K562 (cell line): ENCODE data around the gene ACER1. TPM values are rescaled to one million over a fixed set of nuclear protein-coding genes. Genes with fewer than 3 reads are reported as not detected.

ENCODE experiments used
- ATAC-seq: fragments of 200-7000 bp; cut with Tn5 transposase; 3 replicates; pipeline ENCODE4 v1.9.1; 2020; ENCODE audit warnings: moderate library complexity
- BruUV-seq: library from RNA; stranded (reverse); fragments of 400-500 nt; replicated peaks from 2 replicates; lab custom pipeline; 2021; lab: Mats Ljungman, UMichigan
- CTCF ChIA-PET: fragments of 300-600 bp; formaldehyde crosslinking; extraction: SDS; loops from one replicate; lab custom pipeline; 2021; ENCODE audit warnings: low intra/inter-chr PET ratio; lab: Yijun Ruan, JAX
- POLR2A ChIA-PET: fragments of 300-600, 350-650 bp; sonication (Branson Sonifier 250); formaldehyde crosslinking; extraction: SDS; loops from one replicate; lab custom pipeline; 2021; ENCODE audit warnings: antibody characterized with exemption, inconsistent platforms; lab: Yijun Ruan, JAX
- DNase-seq, 4 experiments: peaks; one replicate each; pipeline versions ENCODE4 v3.0.0 to v3.0.0-alpha.2; 2011 to 2018; ENCODE audit warnings: low spot score in 3 of 4, mixed read lengths in 3 of 4; ENCODE audit errors: extremely low read depth in 1 of 4
- FAIRE-seq: peaks from 2 replicates; lab custom pipeline; 2011; peaks lifted over from hg19 to GRCh38; lab: Jason Lieb, UNC
- H2AFZ ChIP-seq: 2 replicates; pipeline ENCODE4 v1.6.0; 2011; ENCODE audit warnings: low read depth, low read length, control low read depth, inconsistent platforms
- H3K27ac ChIP-seq: fragments of 200-600 bp; 3 replicates; pipeline ENCODE4 v1.8.0; 2011; ENCODE audit warnings: low read depth, mild to moderate bottlenecking, control low read depth, inconsistent platforms, low read length, moderate library complexity, mixed read lengths; ENCODE audit errors: extremely low read depth
- H3K27me3 ChIP-seq, 2 experiments: fragments of 300-600 bp in 1 of 2; 2 replicates in 1 of 2; 3 replicates in 1 of 2; pipeline versions ENCODE4 v1.6.0 to v1.8.0; 2011; ENCODE audit warnings: inconsistent platforms in 2 of 2, low read length in 2 of 2, mild to moderate bottlenecking in 1 of 2, mixed read lengths in 1 of 2, moderate library complexity in 1 of 2; ENCODE audit not compliant: control insufficient read depth in 2 of 2, insufficient read depth in 2 of 2
- H3K36me3 ChIP-seq: fragments of 300-600 bp; 3 replicates; pipeline ENCODE4 v1.8.0; 2011; ENCODE audit warnings: mild to moderate bottlenecking, low read length, inconsistent platforms; ENCODE audit not compliant: control insufficient read depth, insufficient read depth
- H3K4me1 ChIP-seq, 2 experiments: fragments of 200-600 bp in 1 of 2; replicated peaks in 1 of 2; 2 replicates in 1 of 2; 3 replicates in 1 of 2; pipeline versions ENCODE4 v1.5.1 to v1.8.0; 2011; ENCODE audit warnings: inconsistent platforms in 2 of 2, low read length in 2 of 2, mild to moderate bottlenecking in 1 of 2, mixed read lengths in 1 of 2, moderate library complexity in 1 of 2; ENCODE audit not compliant: control insufficient read depth in 2 of 2, insufficient read depth in 2 of 2
- H3K4me2 ChIP-seq: 2 replicates; pipeline ENCODE4 v1.6.1; 2011; ENCODE audit warnings: low read length, control low read depth, inconsistent platforms, mixed read lengths; ENCODE audit not compliant: insufficient read depth
- H3K4me3 ChIP-seq: fragments of 200-600 bp; sonication (generic), shearing (Covaris generic); 2 replicates; pipeline ENCODE4 v1.5.1; 2016; ENCODE audit warnings: control low read depth, inconsistent platforms
- H3K79me2 ChIP-seq: fragments of 200-600 bp; 3 replicates; pipeline ENCODE4 v1.8.0; 2011; ENCODE audit warnings: low read length, inconsistent platforms; ENCODE audit not compliant: control insufficient read depth, insufficient read depth
- H3K9ac ChIP-seq, 2 experiments: 2 replicates each; pipeline versions ENCODE4 v1.6.0 to v1.6.1; 2011; ENCODE audit warnings: low read depth in 2 of 2, low read length in 2 of 2, control low read depth in 1 of 2, inconsistent platforms in 1 of 2, mild to moderate bottlenecking in 1 of 2, mixed read lengths in 1 of 2; ENCODE audit not compliant: insufficient read depth in 1 of 2
- H3K9me1 ChIP-seq: one replicate; pipeline ENCODE4 v1.6.0; 2011; ENCODE audit warnings: inconsistent platforms, mild to moderate bottlenecking, low read length, moderate library complexity; ENCODE audit not compliant: control insufficient read depth, insufficient read depth
- H3K9me3 ChIP-seq: replicated peaks from 2 replicates; pipeline ENCODE4 v1.5.1; 2011; ENCODE audit warnings: low read depth, low read length, inconsistent platforms; ENCODE audit not compliant: control insufficient read depth, insufficient read depth
- H4K20me1 ChIP-seq: replicated peaks from 2 replicates; pipeline ENCODE4 v1.6.1; 2011; ENCODE audit warnings: low read length, inconsistent platforms, mixed read lengths; ENCODE audit not compliant: control insufficient read depth, insufficient read depth
- EGR1 ChIP-seq: fragments of 450-650 bp; conservative IDR thresholded peaks from 2 replicates; pipeline ENCODE4 v1.6.1; 2017; ENCODE audit warnings: mild to moderate bottlenecking
- HOXB6 ChIP-seq: fragments of 250-450 bp; sonication (Bioruptor Pico); IDR thresholded peaks from 2 replicates; pipeline ENCODE4 v1.5.1; 2022; ENCODE audit warnings: mild to moderate bottlenecking, borderline replicate concordance
- ILK ChIP-seq: fragments of 450-650 bp; IDR thresholded peaks from 2 replicates; pipeline ENCODE4 v1.6.1; 2016; ENCODE audit warnings: missing genetic modification characterization, low read depth, mild to moderate bottlenecking, missing compliant biosample characterization, moderate library complexity, borderline replicate concordance
- NR3C1 ChIP-seq: sonication (generic); formaldehyde crosslinking; IDR thresholded peaks from 2 replicates; pipeline ENCODE4 v1.8.1; 2022; ENCODE audit warnings: missing genetic modification reagents
- POLR2G ChIP-seq: fragments of 200-400 bp; formaldehyde crosslinking; IDR thresholded peaks from 2 replicates; pipeline ENCODE4 v1.6.1; 2017; ENCODE audit warnings: low read depth, mild to moderate bottlenecking, antibody characterized with exemption, low read length, moderate library complexity
- RCOR1 ChIP-seq, 2 experiments: IDR thresholded peaks; 2 replicates each; pipeline ENCODE4 v1.6.1; 2012; ENCODE audit warnings: low read depth in 2 of 2, low read length in 2 of 2, borderline replicate concordance in 1 of 2, improper control_type of control experiment in 1 of 2
- ZNF316 ChIP-seq: fragments of 450-650 bp; IDR thresholded peaks from 2 replicates; pipeline ENCODE4 v1.6.1; 2016
- ZNF318 ChIP-seq, 2 experiments: fragments of 450-650 bp; IDR thresholded peaks; 2 replicates each; pipeline ENCODE4 v1.6.1; 2016; ENCODE audit warnings: mild to moderate bottlenecking in 2 of 2, borderline replicate concordance in 1 of 2, low read depth in 1 of 2, moderate library complexity in 1 of 2
- ZNF398 ChIP-seq: fragments of 250-450 bp; sonication (Bioruptor Pico); IDR thresholded peaks from 2 replicates; pipeline ENCODE4 v1.8.0; 2021; ENCODE audit warnings: moderate library complexity, mild to moderate bottlenecking, inconsistent platforms
- WGBS: fragments of 100-300 bp; shearing (Covaris generic); methylation state at CpG from one replicate; pipeline ENCODE4 v1.1.6; 2016; ENCODE audit warnings: low coverage, mixed read lengths; ENCODE audit not compliant: insufficient coverage; ENCODE audit errors: missing lambda C conversion rate; 5-methylcytosine and 5-hydroxymethylcytosine counted together
- in situ Hi-C: fragments of 300-500 bp; cut with MboI; formaldehyde crosslinking; loops from 4 replicates; pipeline ENCODE4 v1.15.0; 2018; ENCODE audit warnings: inconsistent platforms, mixed read lengths
- intact Hi-C: fragments of 100-400 bp; cut with micrococcal nuclease; formaldehyde crosslinking; loops from 2 replicates; pipeline ENCODE4 v1.14.2; 2022
- polyA plus RNA-seq, 8 experiments: library from polyadenylated mRNA; depleted of rRNA in 4 of 8; stranded (reverse) in 5 of 8; unstranded in 3 of 8; fragments of >200 nt; fragmentation: Nextera tagmentation in 2 of 8; fragmentation: Illumina TruSeq in 1 of 8; extraction: Ambion mirVana in 2 of 8; extraction: Trizol in 1 of 8; gene quantifications; 2 replicates each; pipeline versions ENCODE4 v1.2.1 to v1.2.3, GENCODE V29; 2011 to 2014; ENCODE audit warnings: inconsistent platforms in 1 of 8, missing spikeins in 1 of 8
- total RNA-seq, 7 experiments: library from RNA; depleted of rRNA in 6 of 7; stranded (reverse); fragments of >200 nt in 6 of 7; fragmentation: Illumina TruSeq in 2 of 7; extraction: Trizol in 2 of 7; gene quantifications; 2 replicates each; pipeline versions ENCODE4 v1.2.1 to v1.2.3, GENCODE V29; 2011 to 2021; ENCODE audit warnings: low replicate concordance in 1 of 7

Gene ACER1
- total and polyA plus RNA-seq, 9 of the 15 experiments (the other 6 are each of a cell fraction or from before 2014, with no cell fraction given) = not detected

GRCh38 chr19:6378041-6378440 is 44.6 kb upstream of the ACER1 start:
- no peak overlapping the region for H3K4me3 ChIP-seq
- no peaks in the 10 kb centered on the region for H3K27me3 ChIP-seq
- intact Hi-C loops (no loop called here), in situ Hi-C loops (no loop called here)
- ChIA-PET CTCF (no interaction called here), POLR2A (interaction anchor here (0.6 to 0.9 kb wide), 2 partner anchors 11 to 40 kb away, joined by 4 read pairs; no protein-coding TSS in a partner anchor)
- H3K4me2 ChIP-seq = no peak overlapping the region
- FAIRE-seq = no peak
- peaks cover 8 to 45% of the 10 kb centered on the region in 2 experiments for H3K4me1 ChIP-seq
- H3K79me2 ChIP-seq = peaks cover 7% of the 10 kb centered on the region; the same call in 2 of the 3 replicates
- no TSS peak for BruUV-seq
- H2AFZ ChIP-seq = no peak overlapping the region
- no peak for DNase-seq
- no peaks in the 10 kb centered on the region for H4K20me1 ChIP-seq
- TF ChIP-seq ZNF318 (IDR thresholded peaks at IDR 0.05; ENCODE audit: borderline replicate concordance in 1 of 2, low read depth in 1 of 2) = no peak
- TF ChIP-seq RCOR1 (IDR thresholded peaks at IDR 0.05; ENCODE audit: borderline replicate concordance in 1 of 2, low read depth in 2 of 2, low read length in 2 of 2) = no peak
- TF ChIP-seq POLR2G = peak; percentile 62
- no peak for TF ChIP-seq ZNF398 (CRISPR knock-in tag)
- no peak for TF ChIP-seq NR3C1 (CRISPR knock-in tag)
- TF ChIP-seq EGR1 = no peak
- no peak for TF ChIP-seq ILK (tag)
- TF ChIP-seq HOXB6 (CRISPR knock-in tag) = no peak
- peak; percentile 14; the same call in 1 of the 2 replicates for TF ChIP-seq ZNF316
- ATAC-seq = no peak
- WGBS = 86% methylated on average over 6 of the region's 6 CpGs
- peaks cover 62% of the 10 kb centered on the region; the same call in 2 of the 3 replicates for H3K36me3 ChIP-seq
- no peak overlapping the region for H3K9ac ChIP-seq
- H3K9me3 ChIP-seq = no peaks in the 10 kb centered on the region
- H3K9me1 ChIP-seq = no peaks in the 10 kb centered on the region
- no peak overlapping the region for H3K27ac ChIP-seq
